ENCODE results near the gene TREM2.

DNA sequence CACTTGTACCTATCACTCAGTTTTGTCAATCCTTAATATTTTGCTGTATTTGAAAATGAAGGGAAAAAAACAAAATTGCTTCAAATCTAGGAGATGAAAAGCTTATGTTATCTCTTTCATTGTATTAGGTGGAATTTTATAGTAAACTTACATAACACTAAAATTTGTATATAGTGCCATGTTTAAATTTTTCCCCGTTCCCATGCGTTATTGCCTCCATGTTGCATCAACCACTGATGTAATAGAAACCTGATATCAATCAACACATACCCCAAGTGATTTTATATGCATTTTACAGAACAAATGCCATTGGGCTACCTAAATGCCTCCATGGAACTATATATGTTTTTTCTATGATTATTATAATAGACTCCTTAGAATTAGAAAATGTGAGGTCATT lies 14.8 kb upstream of the TREM2 start:
- TF ChIP-seq CTCF (conservative IDR thresholded peaks at IDR 0.05; ENCODE audit: low read depth, low read length) (no peak), EZH2 (IDR thresholded peaks at IDR 0.05; ENCODE audit: low read length, unreplicated experiment) (no peak), EZH2phosphoT487 (IDR thresholded peaks at IDR 0.05; ENCODE audit: borderline replicate concordance, low read length) (no peak)

Data from PC-3 (cell line).